H7 (cell line): Measurements from ENCODE around the gene MRTFB. TPM values are rescaled to one million over a fixed set of nuclear protein-coding genes. Genes with fewer than 3 reads are reported as not detected.

Source experiments
- DNase-seq: peaks from one replicate; pipeline ENCODE4 v3.0.0; 2012
- H3K27me3 ChIP-seq: 2 replicates; pipeline ENCODE4 v1.6.0; 2011; ENCODE audit warnings: mild to moderate bottlenecking, low read length; ENCODE audit not compliant: control insufficient read depth, insufficient read depth
- H3K36me3 ChIP-seq: replicated peaks from 2 replicates; pipeline ENCODE4 v1.5.1; 2011; ENCODE audit warnings: low read length; ENCODE audit not compliant: control insufficient read depth, insufficient read depth
- H3K4me3 ChIP-seq: 2 replicates; pipeline ENCODE4 v1.5.1; 2011; ENCODE audit warnings: low read depth, mild to moderate bottlenecking, control low read depth, low read length, moderate library complexity; ENCODE audit not compliant: insufficient read depth
- total RNA-seq: library from RNA; depleted of rRNA; stranded (reverse); fragments of >200 nt; shearing (Covaris generic); gene quantifications from 2 replicates; pipeline ENCODE4 v1.2.3, GENCODE V29; 2014

Gene MRTFB
- total RNA-seq, 1 experiment from 2014 or later = 4.5 TPM

DNA sequence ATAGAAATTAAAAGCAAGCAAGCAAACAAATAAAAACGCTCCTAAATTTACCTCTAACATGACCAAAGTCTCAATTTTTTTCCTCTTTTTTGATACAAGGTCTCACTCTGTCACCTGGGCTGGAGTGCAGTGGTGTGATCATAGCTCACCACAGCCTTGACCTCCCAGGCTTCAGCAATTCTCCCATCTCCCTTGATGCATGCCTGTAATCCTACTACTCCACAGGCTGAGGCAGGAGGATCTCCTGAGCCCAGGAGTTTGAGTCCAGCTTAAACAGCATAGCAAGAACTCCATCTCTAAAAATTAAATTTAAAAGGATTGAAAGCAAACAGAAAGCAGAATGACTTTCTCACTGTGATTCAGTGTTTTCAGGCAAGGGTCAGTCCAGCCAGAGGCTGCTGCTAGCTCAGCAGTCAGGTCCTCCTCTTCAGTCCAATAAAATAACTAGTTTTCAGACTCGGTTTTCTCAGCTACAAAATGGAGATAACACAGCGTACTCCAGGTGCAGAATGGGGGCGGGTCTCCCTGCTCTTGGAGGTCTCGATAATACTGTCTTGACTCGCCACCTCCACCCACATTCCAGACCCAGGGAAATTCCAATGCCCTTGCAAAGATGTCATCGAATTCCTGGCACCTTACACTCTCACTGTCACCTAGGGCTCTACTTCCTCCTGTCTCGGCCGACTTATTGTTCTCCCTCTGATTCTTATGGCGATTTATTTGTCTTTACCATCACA lies 20.7 kb upstream of the MRTFB start:
- Histone ChIP-seq H3K36me3 (no peaks in the 10 kb centered on the region), H3K27me3 (no peaks in the 10 kb centered on the region), H3K4me3 (no peak overlapping the region)
- DNase-seq = peak; percentile 55

DNA sequence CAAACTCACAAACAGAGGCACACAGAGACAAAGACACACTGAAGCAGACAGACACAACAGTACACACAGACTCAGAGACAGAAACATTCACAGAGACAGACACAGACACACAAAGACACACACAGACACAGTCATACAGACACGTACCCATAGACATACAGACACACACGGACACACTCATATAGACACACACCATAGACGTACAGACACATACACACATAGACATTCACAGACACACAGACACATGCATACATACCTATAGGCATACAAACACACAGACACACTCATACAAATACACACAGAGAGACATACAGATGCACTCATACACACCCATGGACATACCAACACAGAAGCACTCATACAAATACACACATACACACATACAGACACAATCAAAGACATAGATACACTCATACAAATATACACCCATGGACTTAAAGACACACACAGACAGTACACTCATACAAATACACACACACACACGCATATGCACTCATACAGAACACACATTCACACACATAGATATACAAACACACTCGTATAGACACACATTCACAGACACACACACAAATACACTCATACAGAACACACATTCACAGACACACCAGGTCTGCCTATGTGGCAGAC lies 19.9 kb upstream of the MRTFB start:
- DNase-seq = no peak
- Histone ChIP-seq H3K36me3 (no peaks in the 10 kb centered on the region), H3K4me3 (no peak overlapping the region), H3K27me3 (no peaks in the 10 kb centered on the region)

DNA sequence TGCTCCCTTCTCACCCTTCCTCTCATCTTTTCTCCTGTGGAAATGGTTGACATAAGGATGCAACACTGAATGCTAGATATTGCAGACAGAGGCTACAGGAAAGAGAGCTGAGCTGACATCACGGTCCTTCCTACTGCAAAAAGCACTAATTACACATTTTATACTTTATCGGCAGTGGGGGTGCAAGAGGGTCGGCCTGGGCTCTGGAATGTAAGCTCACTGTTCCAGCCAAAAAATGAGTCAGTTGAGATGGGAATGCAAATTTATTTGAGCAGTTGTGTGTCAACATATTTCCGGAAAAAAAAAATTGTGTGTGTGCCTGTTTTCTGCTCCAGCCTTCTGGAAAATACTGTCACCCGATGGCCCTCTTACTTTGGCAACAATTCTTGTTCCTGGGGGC lies 14.1 kb upstream of the MRTFB start:
- Histone ChIP-seq H3K27me3 (no peaks in the 10 kb centered on the region), H3K36me3 (no peaks in the 10 kb centered on the region), H3K4me3 (no peak overlapping the region)
- no peak for DNase-seq

DNA sequence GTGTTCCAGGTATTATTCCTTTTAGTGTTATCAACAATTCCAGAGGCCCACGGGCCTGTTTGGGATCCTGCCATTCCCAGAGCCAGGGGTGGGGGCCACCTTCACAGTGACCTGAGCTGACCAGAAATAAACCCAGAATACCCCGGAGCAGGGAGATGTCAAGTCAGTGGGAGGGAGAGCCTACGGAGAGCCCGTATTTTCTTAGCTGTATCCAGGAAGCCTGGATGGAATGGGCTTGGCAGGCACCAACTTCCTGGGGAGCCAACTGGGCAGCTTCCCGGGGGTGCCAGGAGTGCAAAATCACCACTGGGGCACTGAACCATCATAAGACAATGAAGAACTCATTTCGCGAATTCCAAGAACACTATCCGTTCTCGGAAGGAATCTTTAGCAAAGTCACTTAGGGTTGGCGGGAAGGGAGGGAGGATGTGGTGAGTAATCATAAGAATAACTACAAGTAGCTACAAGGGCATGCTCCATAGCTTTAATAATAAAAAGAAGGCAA lies 13.2 kb upstream of the MRTFB start:
- DNase-seq = no peak
- no peak overlapping the region for H3K4me3 ChIP-seq
- no peaks in the 10 kb centered on the region for H3K27me3 ChIP-seq
- H3K36me3 ChIP-seq = no peaks in the 10 kb centered on the region

DNA sequence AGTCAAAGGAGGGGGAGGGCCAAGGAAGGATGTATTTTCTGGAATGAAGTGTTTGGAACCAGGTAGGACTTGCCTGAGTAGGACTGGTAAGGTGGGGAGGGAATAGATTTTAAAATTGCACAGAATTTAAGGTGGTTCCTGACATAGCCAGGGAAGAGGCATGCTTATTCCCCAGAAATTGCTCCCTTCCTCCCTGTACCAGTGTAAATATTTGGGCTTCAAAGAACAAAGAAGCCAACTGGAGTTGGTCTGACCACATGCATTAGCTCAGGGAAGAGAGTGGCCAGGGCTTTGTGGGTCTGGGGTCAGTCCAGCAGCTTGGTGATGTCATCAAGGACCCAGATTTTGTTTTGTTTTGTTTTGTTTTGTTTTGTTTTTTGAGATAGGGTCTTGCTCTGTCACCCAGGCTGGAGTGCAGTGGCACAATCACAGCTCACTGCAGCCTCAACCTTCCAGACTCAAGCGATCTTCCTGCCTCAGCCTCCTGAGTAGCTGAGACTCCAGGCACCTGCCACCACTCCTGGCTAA lies 9.3 kb upstream of the MRTFB start:
- no peak overlapping the region for H3K4me3 ChIP-seq
- no peak for DNase-seq

DNA sequence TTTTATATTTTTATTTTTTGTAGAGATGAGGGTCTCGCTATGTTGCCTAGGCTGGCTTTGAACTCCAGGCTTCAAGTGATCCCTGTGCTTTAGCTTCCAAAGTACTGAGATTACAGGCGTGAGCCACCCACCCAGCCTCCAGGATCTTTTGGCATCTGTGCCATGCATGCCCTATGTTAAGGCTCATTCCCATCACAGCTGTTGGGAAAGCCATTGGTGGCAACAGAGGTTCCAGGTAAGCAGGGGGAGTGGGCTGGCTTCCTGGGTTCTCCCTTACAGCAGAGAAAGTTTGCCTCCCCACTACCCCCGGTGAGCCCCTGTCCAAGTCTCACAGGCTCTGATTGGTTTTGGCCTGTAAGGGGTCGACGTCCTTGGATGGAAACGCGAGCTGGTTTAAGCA lies 8.9 kb upstream of the MRTFB start:
- Histone ChIP-seq H3K4me3 (no peak overlapping the region), H3K27me3 (no peaks in the 10 kb centered on the region), H3K36me3 (no peaks in the 10 kb centered on the region)
- no peak for DNase-seq

More for the DNA sequence above, 9.3 kb upstream of the MRTFB start:
- H3K27me3 ChIP-seq = no peaks in the 10 kb centered on the region
- no peaks in the 10 kb centered on the region for H3K36me3 ChIP-seq

DNA sequence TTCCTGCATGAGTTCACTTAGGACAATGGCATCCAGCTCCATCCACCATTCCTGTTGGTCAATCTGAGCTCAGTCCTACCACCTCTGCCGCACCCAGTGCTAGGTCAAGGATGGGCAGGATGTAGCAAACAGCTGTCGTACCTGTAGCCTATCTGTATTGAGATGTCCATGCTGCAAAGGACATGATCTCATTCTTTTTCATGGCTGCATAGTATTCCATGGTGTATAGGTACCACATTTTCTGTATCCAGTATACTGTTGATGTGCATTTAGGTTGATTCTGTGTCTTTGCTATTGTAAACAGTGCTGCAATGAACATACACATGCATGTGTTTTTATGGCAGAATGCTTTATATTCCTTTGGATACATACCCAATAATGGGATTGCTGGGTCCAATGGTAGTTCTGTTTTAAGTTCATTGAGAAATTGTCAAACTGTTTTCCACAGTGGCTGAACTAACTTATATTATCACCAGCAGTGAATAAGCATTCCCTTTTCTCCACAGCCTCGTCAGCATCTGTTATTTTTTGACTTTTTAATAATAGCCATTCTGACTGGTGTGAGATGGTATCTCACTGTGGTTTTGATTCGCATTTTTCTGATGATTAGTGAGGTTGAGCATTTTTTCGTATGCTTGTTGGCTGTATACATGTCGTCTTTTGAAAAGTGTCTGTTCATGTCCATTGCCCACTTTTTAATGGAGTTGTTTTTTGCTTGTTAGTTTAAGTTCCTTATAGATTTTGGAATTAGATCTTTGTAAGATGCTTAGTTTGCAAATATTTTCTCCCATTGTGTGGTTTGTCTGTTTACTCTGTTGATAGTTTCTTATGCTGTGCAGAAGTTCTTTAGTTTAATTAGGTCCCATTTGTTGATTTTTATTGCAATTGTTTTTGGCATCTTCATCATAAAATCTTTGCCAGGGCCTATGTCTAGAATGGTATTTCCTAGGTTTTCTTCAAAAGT lies 7.2 kb upstream of the MRTFB start:
- Histone ChIP-seq H3K27me3 (no peaks in the 10 kb centered on the region), H3K36me3 (no peaks in the 10 kb centered on the region), H3K4me3 (no peak overlapping the region)
- DNase-seq = no peak

DNA sequence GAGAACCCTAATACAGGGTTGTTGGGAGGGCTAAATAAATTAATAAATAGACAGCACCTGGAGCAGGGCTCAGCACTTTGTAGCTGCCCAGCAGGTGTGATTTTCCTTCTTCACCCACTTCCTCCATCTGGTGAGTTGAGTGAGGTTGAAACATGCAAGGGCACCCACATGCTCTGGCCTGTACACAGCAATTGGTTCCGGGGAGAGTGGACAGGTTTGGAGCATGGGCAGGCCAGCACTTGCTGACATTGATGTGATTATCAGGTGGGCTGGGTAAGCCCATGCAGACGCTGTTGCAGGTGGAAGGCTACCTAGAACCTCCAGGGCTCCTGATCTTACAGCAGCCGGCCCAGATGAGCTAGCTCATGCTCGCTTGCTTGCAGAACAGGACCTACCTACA lies 1.3 kb upstream of the MRTFB start:
- Histone ChIP-seq H3K4me3 (no peak overlapping the region), H3K27me3 (no peaks in the 10 kb centered on the region), H3K36me3 (no peaks in the 10 kb centered on the region)
- DNase-seq = no peak

DNA sequence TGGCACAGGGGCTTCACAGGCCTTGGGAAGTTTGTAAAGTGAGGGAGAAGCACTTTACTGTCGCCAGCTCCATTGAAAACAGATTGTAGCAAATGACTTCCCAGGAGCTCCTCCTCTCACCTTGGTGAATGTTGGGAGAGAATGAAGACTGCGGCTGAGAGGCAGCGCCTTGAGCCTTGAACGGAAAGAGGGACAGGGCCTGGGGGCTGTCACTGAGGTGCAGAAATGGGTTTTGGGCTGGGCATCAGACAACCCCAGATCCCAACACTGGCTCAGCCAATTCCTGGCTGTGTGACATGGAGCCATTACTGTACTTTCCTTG lies 603 bp upstream of the MRTFB start:
- Histone ChIP-seq H3K36me3 (no peaks in the 10 kb centered on the region), H3K27me3 (no peaks in the 10 kb centered on the region), H3K4me3 (peak overlapping the region; percentile 74)
- DNase-seq = no peak

DNA sequence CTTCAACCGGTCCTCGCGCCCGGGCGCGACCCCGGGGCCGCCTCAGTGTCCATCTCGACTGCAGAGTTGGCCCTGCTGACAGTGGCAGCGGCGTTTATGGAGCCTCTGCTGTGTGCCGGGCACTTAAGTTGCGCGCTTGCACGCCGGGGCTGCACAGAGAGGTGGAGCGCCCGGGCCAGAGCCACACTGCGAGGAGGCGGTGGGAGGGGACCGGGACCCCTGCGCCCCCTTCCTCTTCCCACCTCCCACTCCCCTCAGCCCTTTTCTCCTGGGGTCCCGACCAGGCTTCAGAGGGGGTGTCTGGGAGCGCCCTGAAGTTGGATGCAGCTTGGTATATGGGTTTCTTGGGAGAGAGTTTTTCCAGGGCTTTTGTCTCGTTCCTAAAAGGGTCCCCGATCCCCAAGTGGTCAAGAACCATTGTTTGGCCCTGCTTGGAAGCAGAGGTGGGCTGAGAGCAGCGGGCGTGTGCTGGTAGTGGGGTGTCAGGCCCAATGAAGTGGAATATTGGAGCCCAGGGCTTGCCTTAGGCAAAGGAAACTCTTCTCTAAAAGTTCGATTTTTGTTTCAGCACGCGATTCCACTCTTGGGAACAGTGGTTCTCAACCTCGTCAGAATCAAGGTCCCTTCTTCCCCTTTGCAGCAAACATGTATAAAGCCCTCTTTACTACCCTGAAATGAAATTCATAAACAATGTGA lies 605 bp downstream of the MRTFB start:
- no peak for DNase-seq

DNA sequence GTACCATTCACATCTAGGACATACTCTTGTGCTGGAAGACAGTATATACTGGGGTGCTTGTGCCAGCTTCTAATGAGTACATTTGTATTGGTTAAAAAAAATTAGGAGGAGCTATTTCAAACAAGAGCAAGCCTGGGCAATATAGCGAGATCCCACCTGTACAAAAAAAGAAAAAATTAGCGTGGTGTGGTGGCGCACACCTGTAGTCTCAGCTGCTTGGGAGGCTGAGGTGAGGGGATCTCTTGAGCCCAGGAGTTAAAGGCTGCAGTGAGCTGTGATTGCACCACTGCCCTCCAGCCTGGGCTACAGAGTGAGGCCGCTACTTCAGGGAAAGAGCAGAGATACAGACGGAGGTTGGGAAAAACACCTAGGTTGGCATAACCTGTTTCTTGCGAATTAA lies 1.2 kb downstream of the MRTFB start:
- H3K36me3 ChIP-seq = no peaks in the 10 kb centered on the region; the same call in 1 of the 2 replicates
- H3K27me3 ChIP-seq = no peaks in the 10 kb centered on the region
- no peak for DNase-seq
- H3K4me3 ChIP-seq = peak overlapping the region; percentile 74; the same call in 1 of the 2 replicates

More for the DNA sequence above, 605 bp downstream of the MRTFB start:
- Histone ChIP-seq H3K27me3 (no peaks in the 10 kb centered on the region), H3K4me3 (peak overlapping the region; percentile 74), H3K36me3 (no peaks in the 10 kb centered on the region; the same call in 1 of the 2 replicates)

DNA sequence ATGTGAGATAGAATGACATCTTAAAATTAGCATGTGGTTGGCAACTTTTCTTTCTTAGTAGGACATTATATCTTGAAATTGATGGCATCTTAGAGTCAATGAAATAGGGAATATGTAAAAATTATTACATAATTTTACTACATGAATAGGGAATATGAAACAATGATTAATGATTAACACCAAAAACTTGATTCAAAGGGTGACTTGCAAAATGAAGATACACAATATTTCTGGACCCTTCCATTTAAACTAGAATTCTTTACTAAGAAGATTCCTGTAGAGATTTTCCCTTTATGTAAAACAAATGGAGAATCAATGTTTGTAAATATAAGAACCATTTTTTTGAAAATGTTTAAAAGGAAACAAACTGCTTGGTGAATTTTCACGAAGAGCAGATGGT lies 3.4 kb downstream of the MRTFB start:
- Histone ChIP-seq H3K36me3 (no peaks in the 10 kb centered on the region; the same call in 1 of the 2 replicates), H3K4me3 (no peak overlapping the region), H3K27me3 (no peaks in the 10 kb centered on the region)
- DNase-seq = no peak

DNA sequence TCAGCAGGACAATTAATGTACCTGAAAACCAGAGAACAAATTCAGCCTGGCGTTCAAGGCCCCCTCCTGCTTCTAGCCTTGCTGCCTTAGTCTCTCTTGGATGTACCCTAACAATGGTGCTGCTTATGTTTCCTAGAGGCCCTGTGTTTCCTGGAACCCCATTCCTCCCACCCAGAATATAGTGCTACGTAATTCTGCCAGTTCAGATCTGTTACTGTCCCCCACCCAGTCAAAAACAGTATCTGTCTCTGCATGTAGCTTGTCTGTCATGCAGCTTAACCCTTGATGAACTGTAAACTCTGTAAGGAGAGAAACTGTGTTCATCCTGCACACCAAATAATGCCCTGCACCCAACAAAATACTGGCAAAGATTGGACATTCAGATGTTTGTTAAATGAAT lies 6.8 kb downstream of the MRTFB start:
- DNase-seq = no peak
- no peaks in the 10 kb centered on the region; the same call in 1 of the 2 replicates for H3K36me3 ChIP-seq
- no peak overlapping the region for H3K4me3 ChIP-seq

DNA sequence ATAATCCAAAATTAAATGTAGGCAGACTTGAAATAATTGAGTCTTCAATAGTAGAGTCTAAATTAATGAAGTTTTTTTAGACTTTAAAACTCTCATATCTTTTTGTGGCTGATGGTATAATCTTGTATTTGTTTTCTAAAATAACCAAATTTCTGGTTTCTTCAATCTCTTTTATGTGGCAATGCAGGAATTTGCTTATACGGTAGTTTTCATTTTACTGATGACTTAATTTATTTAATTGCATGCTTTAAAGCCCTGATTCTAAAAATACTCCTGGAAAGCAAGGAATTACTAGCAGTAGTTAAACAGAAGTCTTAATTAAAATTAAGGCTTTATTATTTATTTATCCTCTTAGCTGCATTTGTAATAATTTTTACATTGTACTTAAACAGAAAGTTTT lies 15.4 kb downstream of the MRTFB start:
- no peak for DNase-seq
- no peaks in the 10 kb centered on the region for H3K27me3 ChIP-seq
- no peak overlapping the region for H3K4me3 ChIP-seq
- no peaks in the 10 kb centered on the region for H3K36me3 ChIP-seq

More for the DNA sequence above, 6.8 kb downstream of the MRTFB start:
- H3K27me3 ChIP-seq = no peaks in the 10 kb centered on the region
